RWPE1 (cell line): ENCODE data around the gene IL12RB2.
"Not testable (repeated sequence)": the region's sequence is repeated elsewhere in the genome, so short reads cannot be mapped to it uniquely, and the experiment has no call there.

ENCODE experiments used
- CTCF ChIA-PET: fragments of 350-600 bp; sonication (Branson Sonifier 250); formaldehyde crosslinking; extraction: SDS; loops from one replicate; lab custom pipeline; 2021; lab: Yijun Ruan, JAX
- POLR2A ChIA-PET: fragments of 400-600 bp; formaldehyde crosslinking; extraction: SDS; loops from one replicate; lab custom pipeline; 2020; ENCODE audit warnings: antibody characterized with exemption; ENCODE audit not compliant: low non-redundant PET; lab: Yijun Ruan, JAX
- DNase-seq: peaks from one replicate; pipeline ENCODE4 v3.0.0; 2012; ENCODE audit warnings: low spot score
- H3K27ac ChIP-seq: fragments of 450-650 bp; 2 replicates; pipeline ENCODE4 v1.5.1; 2017
- TF ChIP-seq, protein P1 (sequence below): fragments of 450-650 bp; conservative IDR thresholded peaks from 2 replicates; pipeline ENCODE4 v1.5.1; 2017; ENCODE audit warnings: low read depth, mild to moderate bottlenecking

Gene IL12RB2

DNA sequence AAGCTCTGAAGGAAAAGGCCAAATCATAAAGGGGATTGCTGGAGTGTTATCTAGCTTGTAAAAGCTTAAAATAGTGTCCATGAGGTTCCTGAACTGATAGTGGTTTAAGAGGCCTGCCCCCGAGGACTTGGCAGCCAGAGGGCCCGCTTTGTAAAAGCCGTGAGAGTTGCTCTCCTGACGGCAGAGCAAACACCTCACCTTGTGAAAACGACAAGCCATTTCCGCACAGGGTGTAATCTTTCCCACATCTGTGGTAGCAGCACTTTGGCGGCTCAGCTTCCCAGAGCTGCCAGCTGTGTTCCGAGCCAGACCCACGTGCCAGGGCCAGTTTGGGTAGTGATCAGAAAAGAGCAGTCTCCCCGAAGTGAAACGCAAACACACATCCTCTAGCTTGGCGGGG lies 85.6 kb downstream of the IL12RB2 start:
- TF ChIP-seq, protein P1, sequence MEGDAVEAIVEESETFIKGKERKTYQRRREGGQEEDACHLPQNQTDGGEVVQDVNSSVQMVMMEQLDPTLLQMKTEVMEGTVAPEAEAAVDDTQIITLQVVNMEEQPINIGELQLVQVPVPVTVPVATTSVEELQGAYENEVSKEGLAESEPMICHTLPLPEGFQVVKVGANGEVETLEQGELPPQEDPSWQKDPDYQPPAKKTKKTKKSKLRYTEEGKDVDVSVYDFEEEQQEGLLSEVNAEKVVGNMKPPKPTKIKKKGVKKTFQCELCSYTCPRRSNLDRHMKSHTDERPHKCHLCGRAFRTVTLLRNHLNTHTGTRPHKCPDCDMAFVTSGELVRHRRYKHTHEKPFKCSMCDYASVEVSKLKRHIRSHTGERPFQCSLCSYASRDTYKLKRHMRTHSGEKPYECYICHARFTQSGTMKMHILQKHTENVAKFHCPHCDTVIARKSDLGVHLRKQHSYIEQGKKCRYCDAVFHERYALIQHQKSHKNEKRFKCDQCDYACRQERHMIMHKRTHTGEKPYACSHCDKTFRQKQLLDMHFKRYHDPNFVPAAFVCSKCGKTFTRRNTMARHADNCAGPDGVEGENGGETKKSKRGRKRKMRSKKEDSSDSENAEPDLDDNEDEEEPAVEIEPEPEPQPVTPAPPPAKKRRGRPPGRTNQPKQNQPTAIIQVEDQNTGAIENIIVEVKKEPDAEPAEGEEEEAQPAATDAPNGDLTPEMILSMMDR, result no peak
- DNase-seq, result no peak
- H3K27ac ChIP-seq, result no peak overlapping the region
- ChIA-PET POLR2A (no interaction called here), CTCF (interaction anchor here (0.5 to 0.6 kb wide), 2 partner anchors 28 to 107 kb away, joined by 3 to 4 read pairs; no protein-coding TSS in a partner anchor)

- TF ChIP-seq, protein P1, result no peak
- DNase-seq, result no peak
- ChIA-PET CTCF (no interaction called here), POLR2A (no interaction called here)
- H3K27ac ChIP-seq, result no peak overlapping the region
These were observed 86.1 kb downstream of the IL12RB2 start for GRCh38 chr1:67393737-67394136.

DNA sequence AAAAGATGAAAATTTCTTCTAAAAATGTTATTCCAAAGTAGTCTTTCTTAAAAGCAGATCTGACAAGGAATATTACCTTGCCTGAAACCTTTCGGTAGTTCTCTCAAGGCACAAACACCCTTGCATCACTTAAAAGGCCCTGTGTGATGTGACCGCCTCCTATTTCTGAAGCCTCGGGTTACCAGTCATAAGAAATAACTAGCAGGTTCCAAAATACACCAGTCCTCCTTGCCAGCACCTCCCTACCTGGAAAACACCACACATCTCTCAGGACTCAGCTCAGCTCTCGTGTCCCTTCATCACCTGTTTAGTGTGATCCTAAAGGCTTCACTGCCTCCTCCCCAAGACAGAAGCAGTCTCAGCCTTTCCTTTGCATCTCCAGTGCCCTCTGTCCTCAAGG lies 86.9 kb downstream of the IL12RB2 start:
- H3K27ac ChIP-seq, result no peak overlapping the region
- TF ChIP-seq, protein P1, result no peak
- CTCF ChIA-PET, result interaction anchor here (0.7 kb wide), 1 partner anchor 202 kb away, joined by 3 read pairs; no protein-coding TSS in a partner anchor
- DNase-seq, result no peak
- POLR2A ChIA-PET, result no interaction called here

DNA sequence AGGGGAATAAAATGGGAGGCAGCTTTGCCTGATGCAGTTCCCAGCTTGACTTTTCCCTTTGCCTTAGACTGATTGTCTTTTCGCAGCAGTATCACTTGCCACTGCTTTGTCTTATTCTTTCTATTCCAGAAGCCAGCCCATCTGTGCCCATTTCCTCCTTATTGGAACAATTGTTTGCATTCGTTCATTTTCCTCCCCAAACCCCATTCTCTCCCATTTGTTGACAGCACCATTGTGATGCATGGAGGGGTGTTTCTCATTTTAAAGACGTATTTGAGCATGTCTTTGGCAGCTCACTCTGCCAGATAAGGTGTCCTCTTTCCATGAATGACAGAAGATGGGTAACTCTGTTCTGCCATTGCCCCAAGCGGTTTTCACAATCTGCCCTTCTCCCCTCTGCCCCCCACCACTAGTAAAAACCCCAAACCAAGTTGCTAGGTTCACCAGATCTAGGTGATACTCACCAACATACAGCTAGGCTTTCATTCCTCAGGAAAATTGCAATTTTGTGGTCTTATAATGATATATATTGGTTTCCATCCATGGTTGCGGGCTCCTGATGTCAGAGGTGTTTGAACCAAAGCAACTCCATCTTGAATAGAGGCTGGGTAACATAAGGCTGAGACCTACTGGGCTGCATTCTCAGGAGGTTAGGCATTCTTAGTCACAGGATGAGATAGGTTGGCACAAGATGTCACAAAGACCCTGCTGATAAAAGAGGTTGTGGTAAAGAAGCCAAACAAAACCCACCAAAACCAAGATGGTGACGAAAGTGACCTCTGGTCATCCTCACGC lies 91.7 kb downstream of the IL12RB2 start:
- ChIA-PET CTCF (interaction anchor here (0.6 kb wide), 2 partner anchors 9 to 325 kb away, joined by 3 read pairs; no protein-coding TSS in a partner anchor), POLR2A (no interaction called here)
- no peak overlapping the region for H3K27ac ChIP-seq

DNA sequence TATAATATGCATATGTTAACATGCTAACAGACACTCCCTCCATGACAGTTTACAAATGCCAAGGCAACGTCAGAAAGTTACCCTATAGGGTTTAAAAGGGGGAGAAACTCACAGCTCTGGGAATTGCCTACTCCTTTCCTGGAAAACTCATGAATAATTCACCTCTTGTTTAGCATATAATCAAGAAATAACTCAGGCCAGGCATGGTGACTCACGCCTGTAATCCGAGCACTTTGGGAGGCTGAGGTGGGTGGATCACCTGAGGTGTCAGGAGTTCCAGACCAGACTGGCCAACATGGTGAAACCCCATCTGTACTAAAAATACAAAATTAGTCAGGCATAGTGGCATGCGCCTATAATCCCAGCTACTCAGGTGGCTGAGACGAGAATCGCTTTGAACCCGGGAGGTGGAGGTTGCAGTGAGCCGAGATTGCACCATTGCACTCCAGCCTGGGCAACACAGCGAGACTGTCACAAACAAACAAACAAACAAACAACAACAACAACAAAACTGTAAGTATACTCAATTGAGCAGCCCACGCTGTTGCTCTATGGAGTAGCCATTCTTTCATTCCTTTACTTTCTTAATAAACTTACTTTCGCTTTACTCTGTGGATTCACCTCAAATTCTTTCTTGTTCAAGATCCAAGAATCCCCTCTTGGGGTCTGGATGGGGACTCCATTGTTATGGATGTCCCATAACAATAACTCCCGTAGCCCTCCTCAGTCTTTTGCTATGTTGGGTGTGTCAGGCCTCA lies 92.5 kb downstream of the IL12RB2 start:
- POLR2A ChIA-PET, result not testable (repeated sequence)

More for the DNA sequence above, 91.7 kb downstream of the IL12RB2 start:
- TF ChIP-seq, protein P1, result no peak
- DNase-seq, result no peak

GRCh38 chr1:67401443-67401842 lies 93.8 kb downstream of the IL12RB2 start:
- ChIA-PET POLR2A (no interaction called here), CTCF (interaction anchor here (0.6 kb wide), 1 partner anchor 116 kb away, joined by 3 read pairs; no protein-coding TSS in a partner anchor)
- no peak for DNase-seq
- peak overlapping the region; percentile 58 for H3K27ac ChIP-seq
- TF ChIP-seq, protein P1, result no peak

More for the DNA sequence above, 92.5 kb downstream of the IL12RB2 start:
- DNase-seq, result not testable (repeated sequence)
- H3K27ac ChIP-seq, result peak overlapping the region; percentile 58
- CTCF ChIA-PET, result interaction anchor here (0.6 kb wide), 2 partner anchors 8 to 326 kb away, joined by 3 read pairs; no protein-coding TSS in a partner anchor
